ENCODE data around the gene THSD7A.

Gene THSD7A

GRCh38 chr7:11620406-11621253, 211.4 kb downstream of the THSD7A start:
- no peak for DNase-seq

GRCh38 chr7:11616466-11616865, 215.5 kb downstream of the THSD7A start:
- DNase-seq = no peak

GRCh38 chr7:11615174-11615573, 216.8 kb downstream of the THSD7A start:
- no peak for DNase-seq

GRCh38 chr7:11613292-11613930, 218.6 kb downstream of the THSD7A start:
- DNase-seq = no peak

- no peak for DNase-seq
These were observed 219.3 kb downstream of the THSD7A start for GRCh38 chr7:11612737-11613136.

GRCh38 chr7:11609096-11609670, 222.8 kb downstream of the THSD7A start:
- no peak for DNase-seq

GRCh38 chr7:11607686-11608085, 224.3 kb downstream of the THSD7A start:
- no peak for DNase-seq

GRCh38 chr7:11605749-11606148, 226.2 kb downstream of the THSD7A start:
- no peak for DNase-seq

- DNase-seq = no peak
These were observed 227.5 kb downstream of the THSD7A start for GRCh38 chr7:11604505-11604904.

- DNase-seq = no peak
These were observed 230.2 kb downstream of the THSD7A start for GRCh38 chr7:11601761-11602160.

- no peak for DNase-seq
These were observed 238.7 kb downstream of the THSD7A start for GRCh38 chr7:11593322-11593721.

GRCh38 chr7:11592699-11593098, 239.3 kb downstream of the THSD7A start:
- no peak for DNase-seq

GRCh38 chr7:11591943-11592342, 240.1 kb downstream of the THSD7A start:
- no peak for DNase-seq

- DNase-seq = no peak
These were observed 240.9 kb downstream of the THSD7A start for GRCh38 chr7:11591055-11591633.

GRCh38 chr7:11589251-11589650, 242.7 kb downstream of the THSD7A start:
- no peak for DNase-seq

GRCh38 chr7:11587814-11588213, 244.2 kb downstream of the THSD7A start:
- DNase-seq = no peak

- no peak for DNase-seq
These were observed 244.9 kb downstream of the THSD7A start for GRCh38 chr7:11587048-11587447.

GRCh38 chr7:11584406-11585031, 247.5 kb downstream of the THSD7A start:
- DNase-seq = no peak

GRCh38 chr7:11579141-11579540, 252.9 kb downstream of the THSD7A start:
- no peak for DNase-seq

GRCh38 chr7:11576310-11576709, 255.7 kb downstream of the THSD7A start:
- no peak for DNase-seq

- no peak for DNase-seq
These were observed 258.8 kb downstream of the THSD7A start for GRCh38 chr7:11573128-11573750.

GRCh38 chr7:11570922-11571550, 261.0 kb downstream of the THSD7A start:
- no peak for DNase-seq
